ENCODE data around the gene ARHGEF11. TPM values are rescaled to one million over a fixed set of nuclear protein-coding genes. Genes with fewer than 3 reads are reported as not detected.

Gene ARHGEF11
- total RNA-seq, 1 donor from 2014 or later, result 28.6 TPM

DNA sequence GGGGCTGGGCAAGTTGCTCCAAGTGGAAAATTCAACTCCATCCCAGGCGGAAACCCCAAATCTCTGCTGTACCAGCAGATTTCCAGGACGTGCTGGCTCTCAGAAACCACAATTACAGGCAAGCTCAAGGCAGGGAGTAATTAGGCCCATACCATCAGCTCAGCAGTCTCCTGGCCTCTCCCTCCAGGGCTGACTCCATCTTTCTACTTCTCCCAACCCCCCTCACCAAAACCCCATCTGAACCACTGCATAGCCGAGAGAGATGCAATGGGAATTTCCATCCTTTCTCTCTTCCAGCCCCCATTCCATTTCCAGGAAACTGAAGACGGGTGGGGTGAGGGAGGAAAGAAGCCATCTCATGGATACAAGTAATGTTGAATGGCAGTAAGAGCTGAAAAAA, 41.2 kb downstream of the ARHGEF11 start:
- intact Hi-C loops (cut with micrococcal nuclease), result no loop called here

DNA sequence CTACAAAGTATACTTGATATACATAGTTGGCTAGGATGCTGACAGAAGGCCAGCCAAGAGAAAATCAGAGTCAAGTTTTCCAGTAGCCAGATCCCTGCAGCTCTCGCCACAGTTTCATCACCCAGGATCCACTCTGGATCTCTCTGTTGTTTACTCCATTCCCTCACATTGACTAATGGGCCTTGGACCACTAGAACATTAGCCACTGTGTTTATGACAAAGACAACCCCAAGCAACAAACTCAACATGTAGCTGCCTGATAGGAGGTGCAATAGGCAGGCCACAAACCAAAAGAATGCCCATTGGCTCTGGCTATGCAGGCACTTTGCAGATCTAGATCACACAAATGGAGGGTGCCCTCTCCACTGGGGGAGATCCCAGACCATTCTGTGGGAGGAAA, 44.2 kb downstream of the ARHGEF11 start:
- intact Hi-C loops (cut with micrococcal nuclease), result no loop called here

DNA sequence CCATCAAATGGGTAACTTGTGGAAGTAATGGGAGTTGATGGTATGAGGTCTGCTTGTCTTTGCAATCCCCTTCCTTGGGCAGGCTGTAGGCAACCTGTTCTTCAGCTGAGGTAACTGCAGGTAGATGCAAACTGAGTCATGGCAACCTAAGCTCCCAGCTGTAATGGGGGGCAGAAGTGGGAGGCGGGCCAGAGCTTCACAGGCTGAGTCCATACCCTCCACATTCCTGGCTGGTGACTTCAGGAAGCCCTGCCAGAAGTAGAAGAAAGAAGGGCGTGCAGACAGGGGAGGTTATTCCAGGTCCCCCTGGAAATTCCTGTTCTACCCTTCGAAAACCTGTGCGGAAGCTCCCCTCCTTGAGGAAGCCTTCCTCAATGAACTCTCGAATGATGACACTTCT, 44.9 kb downstream of the ARHGEF11 start:
- intact Hi-C loops (cut with micrococcal nuclease), result no loop called here

DNA sequence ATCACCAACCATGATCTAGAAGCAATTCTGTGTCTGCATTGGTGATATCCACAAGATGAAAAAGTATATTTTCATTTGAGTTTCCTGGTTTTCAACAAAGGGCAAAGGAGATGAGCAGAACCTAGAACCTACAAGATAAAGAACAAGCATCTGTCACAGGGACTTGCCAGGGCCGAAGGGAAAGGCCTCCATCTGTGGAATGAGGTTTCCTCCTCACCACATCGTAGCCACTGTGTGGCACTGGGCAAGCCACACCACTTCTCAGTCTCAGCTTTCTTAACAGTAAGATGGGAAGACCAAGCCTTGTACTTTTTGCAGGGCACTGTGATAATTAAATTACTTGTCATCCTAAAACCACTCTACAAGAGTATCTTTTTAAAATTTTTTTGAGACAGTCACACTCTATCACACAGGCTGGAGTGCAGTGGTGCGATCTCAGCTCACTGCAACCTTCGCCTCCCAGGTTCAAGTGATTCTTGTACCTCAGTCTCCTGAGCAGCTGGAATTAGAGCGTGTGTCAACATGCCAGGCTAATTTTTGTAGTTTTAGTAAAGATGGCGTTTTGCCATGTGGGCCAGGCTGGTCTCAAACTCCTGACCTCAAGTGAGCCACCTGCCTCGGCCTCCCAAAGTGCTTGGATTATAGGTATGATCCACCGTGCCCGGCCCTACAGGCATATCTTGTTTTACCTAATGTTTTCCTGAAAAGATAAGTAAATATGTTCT, 45.8 kb downstream of the ARHGEF11 start:
- intact Hi-C loops (cut with micrococcal nuclease), result no loop called here

DNA sequence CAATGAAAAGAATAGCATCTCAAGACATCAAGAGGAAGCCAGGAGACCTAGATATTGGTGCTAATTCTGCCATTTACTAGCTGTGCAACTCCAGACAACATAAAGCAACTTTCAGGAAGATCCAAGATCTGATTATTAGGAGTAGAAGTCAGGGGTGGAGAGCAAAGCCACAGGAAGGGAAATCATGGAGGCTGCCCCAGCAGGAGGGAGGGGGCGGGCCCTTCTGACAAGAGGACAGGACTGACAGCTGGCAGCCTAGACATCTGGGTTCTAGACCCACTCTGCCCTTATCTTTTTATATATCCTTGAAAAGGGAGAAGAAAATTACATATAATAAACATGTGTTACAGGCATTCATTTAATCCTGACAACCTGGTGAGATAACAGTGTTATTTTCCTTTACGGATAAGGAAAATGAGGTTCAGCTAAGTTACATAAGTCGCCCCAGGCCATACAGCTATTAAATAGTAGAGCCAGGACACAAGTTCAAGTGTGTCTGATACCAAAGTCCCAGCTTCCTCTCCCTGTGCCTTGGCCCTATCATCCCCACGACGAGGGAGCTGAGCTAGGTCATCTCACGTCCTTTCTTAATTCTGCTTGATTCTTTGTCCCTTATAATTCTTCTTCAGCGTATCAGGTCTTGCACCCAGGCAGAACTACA, 46.6 kb downstream of the ARHGEF11 start:
- intact Hi-C loops (cut with micrococcal nuclease), result no loop called here

DNA sequence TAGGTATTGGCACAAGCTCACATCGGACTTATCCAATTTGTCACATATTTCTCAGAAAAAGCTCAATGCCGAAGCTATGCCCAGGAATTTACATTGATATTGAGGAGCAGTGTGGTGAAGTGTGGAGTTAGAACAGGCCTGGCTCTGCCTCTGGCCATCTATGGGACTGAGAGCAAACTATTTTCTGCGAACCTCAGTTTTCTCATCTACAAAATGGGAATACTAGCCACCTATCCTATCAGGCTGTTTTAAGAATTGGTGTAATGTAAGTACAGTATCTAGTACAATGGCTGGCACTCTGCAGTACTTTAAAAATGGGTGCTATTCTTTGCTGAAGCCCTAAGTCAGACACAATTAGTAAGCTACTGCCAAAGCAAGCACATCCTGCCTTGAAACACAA, 47.2 kb downstream of the ARHGEF11 start:
- intact Hi-C loops (cut with micrococcal nuclease), result no loop called here

DNA sequence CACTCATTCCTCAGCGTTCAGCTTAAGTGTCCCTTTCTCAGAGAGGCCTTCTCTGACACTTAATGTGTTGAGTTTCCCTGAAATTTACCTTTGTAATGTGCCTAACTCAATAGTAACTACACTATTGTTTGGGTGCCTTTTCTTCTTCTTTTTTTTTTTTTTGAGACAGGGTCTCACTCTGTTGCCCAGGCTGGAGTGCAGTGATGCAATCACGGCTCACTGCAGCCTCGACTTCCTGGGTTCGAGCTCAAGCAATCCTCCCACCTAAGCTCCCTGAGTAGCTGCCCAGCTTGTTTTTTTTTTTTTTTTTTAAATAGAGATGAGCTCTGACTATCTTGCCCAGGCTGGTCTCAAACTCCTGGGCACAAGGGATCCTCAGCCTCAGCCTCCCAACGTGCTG, 50.1 kb downstream of the ARHGEF11 start:
- intact Hi-C loops (cut with micrococcal nuclease), result no loop called here

DNA sequence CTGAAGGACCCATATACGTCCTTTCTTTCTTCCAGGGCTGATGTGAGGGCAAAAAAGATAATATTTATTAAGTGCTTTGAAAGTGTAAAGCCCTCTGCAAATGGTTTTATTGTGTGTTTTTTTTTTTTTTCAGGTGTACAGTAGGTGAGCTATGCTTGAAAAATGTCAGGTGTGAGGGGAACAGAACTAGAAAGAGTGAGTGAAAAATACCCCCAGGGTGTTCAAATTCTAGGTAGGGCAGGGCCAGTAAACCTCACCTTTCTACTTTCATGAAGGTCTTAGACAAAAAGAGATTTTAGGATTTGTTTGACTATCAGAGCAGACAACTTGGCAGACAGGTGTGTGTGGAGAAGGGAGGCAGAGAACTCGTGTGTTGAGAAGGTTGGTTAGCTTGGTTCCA, 51.3 kb downstream of the ARHGEF11 start:
- intact Hi-C loops (cut with micrococcal nuclease), result no loop called here

DNA sequence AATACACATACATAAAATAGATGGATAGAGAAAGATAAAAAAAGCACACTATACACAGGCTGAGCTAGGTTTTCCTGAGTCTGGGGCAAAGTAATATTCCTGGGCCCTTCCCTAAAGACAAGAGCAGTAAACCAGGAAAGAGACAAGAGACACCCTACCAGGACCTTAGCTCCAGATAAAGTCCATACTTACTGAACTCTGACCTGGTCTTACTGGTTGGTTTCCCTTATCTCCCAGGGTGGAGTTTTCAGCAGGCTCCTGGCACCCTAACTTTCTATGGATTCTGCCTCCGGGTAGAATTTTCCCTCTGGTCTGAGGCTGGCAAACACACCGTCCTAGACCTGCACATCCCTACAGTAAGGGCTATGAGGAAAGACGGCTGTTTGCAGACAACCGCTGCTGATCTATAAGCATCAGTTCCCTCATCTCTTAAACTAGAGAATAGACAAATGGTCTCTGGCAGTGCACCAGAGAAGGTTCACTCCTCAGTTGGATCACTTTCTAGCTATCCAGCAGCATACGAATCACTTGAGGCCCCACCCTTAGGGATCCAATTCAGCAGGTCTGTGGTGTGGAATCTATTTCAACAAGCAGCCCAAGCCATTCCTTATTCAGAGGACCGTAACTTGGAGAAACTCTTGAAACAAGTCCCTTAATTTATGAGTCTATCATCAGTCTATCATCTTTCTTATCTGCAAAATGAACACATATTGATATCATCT, 52.0 kb downstream of the ARHGEF11 start:
- intact Hi-C loops (cut with micrococcal nuclease), result no loop called here

DNA sequence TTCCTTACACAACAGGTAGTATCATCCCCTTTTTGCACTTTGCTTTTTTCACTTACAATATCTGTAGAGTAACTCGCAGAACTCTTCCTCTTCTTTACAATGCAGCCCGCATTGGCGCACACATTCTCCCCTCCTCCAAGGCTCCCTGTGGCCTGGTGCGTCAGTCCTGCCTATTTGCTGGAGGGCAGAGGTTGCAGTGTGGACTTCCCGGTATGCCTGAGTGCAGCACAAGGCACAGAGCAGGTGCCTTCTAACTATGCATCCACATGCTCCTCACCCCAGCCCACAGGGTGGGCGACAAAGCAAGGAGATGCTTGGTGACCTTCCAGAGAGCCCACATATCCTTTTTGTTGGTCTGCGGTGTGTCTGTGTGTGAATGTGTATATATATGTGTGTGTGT, 53.3 kb downstream of the ARHGEF11 start:
- intact Hi-C loops (cut with micrococcal nuclease), result no loop called here

DNA sequence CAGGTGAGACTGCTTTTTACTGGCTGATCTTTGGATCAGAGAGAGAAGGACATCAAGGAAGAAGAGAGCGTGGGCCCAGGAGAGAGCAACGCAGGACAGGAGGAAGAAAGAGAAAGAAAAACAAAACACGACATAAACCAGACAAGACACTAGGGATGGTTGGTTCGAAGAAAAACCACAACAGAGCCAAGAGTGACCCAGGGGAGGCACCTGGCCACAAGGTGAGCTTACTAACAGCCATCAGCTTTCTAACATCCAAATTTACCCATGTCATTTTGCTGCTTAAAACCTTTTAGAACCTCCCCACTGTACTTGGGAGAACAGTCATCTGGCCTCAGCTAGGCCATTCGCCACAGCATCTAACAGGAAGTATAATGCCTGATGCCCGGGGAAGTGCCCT, 57.8 kb downstream of the ARHGEF11 start:
- intact Hi-C loops (cut with micrococcal nuclease), result no loop called here

DNA sequence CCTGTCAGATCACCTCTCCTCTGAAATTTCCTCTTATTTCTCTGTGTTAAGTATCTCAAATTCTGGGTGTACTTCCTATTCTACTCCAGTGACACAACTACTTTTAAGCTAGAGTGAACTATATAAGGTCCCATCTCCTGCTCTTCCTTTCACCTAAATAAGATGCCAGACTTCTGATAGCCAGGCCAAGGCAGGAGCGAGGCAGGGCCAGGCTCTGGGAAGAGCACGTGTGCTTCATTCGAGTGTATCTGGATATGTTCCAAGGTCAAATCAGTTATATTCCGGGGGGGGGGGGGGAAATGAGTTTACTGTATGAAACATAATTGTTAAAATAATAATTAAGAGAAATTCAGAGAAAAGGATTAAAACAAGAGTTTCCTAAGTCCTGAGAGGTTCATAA, 65.0 kb downstream of the ARHGEF11 start:
- intact Hi-C loops (cut with micrococcal nuclease), result no loop called here

DNA sequence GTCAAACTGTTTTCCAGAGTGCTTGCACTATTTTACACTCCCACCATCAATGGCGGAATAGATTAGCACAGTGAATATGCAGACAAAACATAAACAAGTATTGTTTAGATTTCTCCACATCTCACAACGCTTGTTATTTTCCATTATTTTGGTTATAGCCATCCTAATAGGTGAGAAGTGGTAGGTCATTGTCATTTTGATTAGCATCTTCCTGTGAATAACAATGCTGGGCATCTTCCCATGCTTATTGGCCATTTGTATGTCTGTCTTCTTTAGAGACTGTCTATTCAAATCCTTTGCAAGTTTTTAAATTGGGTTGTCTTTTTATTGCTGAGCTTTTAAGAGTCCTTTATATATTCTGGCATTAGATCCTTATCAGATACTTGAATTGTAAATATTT, 70.5 kb downstream of the ARHGEF11 start:
- intact Hi-C loops (cut with micrococcal nuclease), result no loop called here

DNA sequence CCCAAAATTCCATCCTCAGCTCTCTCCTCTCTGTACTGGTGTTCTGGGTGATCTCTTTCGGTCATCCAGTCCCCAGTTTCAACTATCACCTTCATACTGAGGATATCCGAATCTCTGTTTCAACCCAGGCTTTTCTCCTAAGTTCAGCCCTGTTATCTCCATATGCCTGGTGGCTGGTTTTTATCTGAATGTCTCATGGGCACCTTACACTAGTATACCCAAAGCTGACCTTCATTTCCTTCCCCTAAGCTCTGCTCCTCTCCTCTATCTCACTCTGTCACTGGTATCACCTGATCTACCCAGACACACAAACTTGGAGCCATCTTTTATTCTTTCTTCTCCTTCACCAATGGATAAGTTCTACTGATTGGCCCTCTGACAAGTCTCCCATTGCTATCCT, 72.1 kb downstream of the ARHGEF11 start:
- intact Hi-C loops (cut with micrococcal nuclease), result no loop called here

DNA sequence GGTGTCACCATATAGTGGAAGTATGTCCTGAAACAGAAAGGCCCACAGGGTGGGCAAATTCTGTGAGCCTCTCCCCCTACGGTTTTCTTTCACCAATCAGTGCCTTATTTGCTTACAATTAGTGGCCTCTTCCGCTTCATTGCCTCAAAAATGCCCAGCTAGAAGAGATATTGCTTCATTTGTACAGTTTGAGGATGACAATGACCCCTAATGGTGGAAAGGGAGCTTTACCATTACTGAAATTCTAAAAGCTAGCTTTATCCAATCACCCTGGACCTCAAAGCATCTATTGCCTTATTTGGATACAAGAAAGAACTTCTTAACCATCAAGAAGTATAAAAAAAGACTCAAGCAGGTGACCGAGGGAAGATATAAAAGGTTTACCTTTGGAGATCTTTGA, 75.5 kb downstream of the ARHGEF11 start:
- intact Hi-C loops (cut with micrococcal nuclease), result no loop called here

DNA sequence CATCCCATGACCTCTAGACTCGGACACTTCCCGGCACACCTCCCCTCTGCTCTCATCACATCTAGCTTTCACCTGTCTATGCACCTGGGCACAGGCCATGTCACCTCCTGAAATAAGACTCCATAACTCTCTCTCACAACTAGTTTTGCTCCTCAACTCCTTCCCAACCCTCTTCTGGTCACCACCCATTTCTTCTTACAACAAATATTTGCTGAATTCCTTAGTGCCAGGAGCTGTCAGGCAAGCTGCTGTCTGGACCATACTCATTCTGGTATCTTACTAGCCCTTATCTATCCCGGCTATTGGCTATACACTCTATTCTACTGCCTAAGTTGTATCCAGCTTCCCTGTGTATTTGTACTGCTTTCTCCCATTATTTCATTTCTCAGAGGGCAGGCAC, 76.0 kb downstream of the ARHGEF11 start:
- intact Hi-C loops (cut with micrococcal nuclease), result no loop called here

DNA sequence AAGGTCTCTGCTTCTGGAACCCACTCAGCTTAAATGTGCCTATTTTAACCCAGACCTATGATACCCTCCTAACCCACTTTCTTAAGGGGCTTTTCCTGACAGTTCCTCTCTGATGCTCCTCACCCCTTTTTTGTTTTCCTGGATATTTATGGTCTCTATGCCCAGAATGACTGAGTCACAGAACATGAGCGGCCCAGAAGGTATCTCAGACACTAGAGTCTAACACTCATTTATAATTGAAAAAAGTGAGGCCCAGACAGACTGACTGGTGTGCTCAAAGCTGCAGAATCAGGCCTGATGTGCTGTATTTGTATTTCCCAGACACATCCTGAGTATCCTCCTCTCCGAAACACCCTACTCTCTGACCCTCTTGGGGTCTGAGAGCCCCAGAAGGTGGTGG, 81.1 kb downstream of the ARHGEF11 start:
- intact Hi-C loops (cut with micrococcal nuclease), result no loop called here

DNA sequence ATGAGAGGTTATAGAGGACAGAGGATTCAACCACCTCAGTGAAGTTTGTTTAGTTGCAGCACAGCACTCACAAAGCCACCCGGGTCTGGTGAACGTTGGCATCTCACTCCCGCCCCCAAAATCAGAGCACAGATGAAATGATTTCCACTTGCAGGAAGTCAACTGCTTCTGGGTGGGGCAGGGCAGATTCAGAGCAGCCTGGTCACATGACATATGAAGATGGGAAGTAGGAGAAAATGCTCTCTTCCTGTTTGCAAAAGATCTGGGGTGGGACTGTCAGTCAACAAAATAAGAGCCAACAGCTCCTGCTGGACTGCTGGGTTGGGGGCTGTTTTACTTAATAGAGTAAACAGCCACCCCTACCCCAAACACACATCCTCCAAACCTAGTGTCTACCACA, 81.9 kb downstream of the ARHGEF11 start:
- intact Hi-C loops (cut with micrococcal nuclease), result no loop called here

DNA sequence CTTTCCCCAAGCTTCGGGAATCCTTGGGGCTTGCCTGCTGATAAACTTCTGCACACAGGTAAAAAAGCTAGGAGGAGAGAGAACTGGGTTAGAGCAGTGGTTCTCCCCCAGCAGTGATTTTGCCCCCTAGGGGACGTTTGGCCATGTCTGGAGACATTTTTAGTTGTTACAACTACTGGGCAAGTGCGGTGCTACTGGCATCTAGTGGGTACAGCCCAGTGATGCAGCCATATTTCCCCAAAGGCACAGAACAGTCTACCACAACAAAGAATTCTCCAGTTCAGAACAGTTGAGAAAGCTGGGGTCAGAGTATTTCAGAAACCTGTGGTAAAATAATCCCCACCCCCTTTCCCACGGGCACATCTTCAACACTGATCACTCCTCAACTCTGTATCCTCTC, 83.8 kb downstream of the ARHGEF11 start:
- intact Hi-C loops (cut with micrococcal nuclease), result loop anchor here (1.0 kb wide), 2 partner anchors 51 to 69 kb away; no protein-coding TSS in a partner anchor

DNA sequence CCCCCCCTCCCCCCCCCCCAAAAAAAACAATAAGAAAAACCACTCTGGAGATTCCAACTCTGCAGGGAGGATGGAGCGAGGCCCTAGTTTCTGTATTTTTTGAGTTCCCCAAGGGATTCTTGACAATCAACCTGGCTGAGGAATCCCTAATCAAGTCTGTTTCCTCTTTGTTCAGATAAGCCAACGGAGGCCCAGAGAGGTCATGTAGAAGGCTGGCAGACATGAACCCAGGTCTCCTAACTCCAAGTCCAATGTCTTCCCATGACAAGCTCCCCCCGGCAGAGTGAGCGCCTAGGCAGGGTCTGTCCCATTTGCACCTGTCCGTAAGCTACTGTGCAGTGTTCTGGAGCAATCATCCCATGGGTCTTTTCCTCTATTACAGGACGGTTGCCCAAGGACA, 85.6 kb downstream of the ARHGEF11 start:
- intact Hi-C loops (cut with micrococcal nuclease), result no loop called here

DNA sequence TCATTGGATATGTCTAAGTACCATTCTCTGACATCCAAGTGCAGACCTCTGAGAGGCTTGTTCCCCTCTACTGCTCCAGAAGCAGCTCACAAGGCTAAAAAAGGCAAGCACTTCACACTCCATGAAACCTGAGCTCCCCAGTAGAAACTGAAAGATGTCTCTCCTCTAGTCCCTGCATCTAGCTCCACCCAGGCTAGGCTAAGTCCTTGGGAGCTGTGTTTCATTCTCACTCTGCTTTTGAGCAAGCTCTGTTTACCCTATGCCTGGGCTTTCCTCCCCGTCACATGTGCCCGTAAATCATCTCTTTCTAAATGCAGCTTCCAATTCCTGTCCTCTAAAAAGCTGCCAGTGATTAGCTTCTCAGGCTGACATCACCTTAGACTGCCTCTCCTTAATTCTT, 86.1 kb downstream of the ARHGEF11 start:
- intact Hi-C loops (cut with micrococcal nuclease), result no loop called here

DNA sequence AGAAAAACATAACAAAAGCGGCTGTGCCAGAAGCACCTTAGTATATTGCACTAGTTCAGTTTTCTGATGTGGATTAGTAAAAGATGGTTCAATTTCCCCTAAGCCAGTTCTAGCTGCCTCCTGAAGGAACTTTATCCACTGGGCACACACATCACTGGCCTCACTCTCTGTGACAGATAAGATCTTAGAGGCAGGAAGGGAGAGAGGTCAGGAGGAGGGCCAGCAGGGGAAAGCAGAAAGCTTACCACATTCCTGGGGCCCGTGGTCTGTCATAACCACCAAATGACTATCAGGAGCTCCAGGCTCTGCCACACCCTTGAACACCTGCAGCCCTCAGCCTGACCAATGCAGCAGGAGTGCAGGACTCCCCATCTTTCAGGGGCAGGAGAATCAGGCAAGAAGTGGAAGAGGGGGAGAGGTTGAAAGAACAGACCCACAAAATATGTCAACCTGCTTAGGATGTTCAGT, 87.3 kb downstream of the ARHGEF11 start:
- intact Hi-C loops (cut with micrococcal nuclease), result no loop called here

Data from T-helper 1 cell treated with Interleukin-12 subunit alpha and Interleukin-12 subunit beta and Interleukin-4 antibody, amounts not matched to agents 30 ng/mL and 1 ng/mL, for 36 hours (primary cell).